HG02884 (cell line): Measurements from ENCODE around the gene FCGBP.
"Not testable (repeated sequence)": the region's sequence is repeated elsewhere in the genome, so short reads cannot be mapped to it uniquely, and the experiment has no call there.

Source experiments
- ATAC-seq: cut with Tn5 transposase; IDR thresholded peaks from one replicate; pipeline ENCODE4 v1.9.1; 2021; ENCODE audit warnings: mild to moderate bottlenecking, moderate library complexity; ENCODE audit not compliant: unreplicated experiment

Gene FCGBP

GRCh38 chr19:39892506-39892902, 41.9 kb downstream of the FCGBP start:
- ATAC-seq = not testable (repeated sequence)

- ATAC-seq = not testable (repeated sequence)
These were observed 42.6 kb downstream of the FCGBP start for GRCh38 chr19:39891660-39892505.

- no peak for ATAC-seq
These were observed 43.5 kb downstream of the FCGBP start for GRCh38 chr19:39890755-39891551.

GRCh38 chr19:39889872-39890754, 44.3 kb downstream of the FCGBP start:
- not testable (repeated sequence) for ATAC-seq

GRCh38 chr19:39887456-39887951, 46.9 kb downstream of the FCGBP start:
- ATAC-seq = not testable (repeated sequence)

- not testable (repeated sequence) for ATAC-seq
These were observed 48.4 kb downstream of the FCGBP start for GRCh38 chr19:39885821-39886554.

- not testable (repeated sequence) for ATAC-seq
These were observed 49.7 kb downstream of the FCGBP start for GRCh38 chr19:39884721-39885120.
